ENCODE data around the gene FOXK1. TPM values are rescaled to one million over a fixed set of nuclear protein-coding genes. Genes with fewer than 3 reads are reported as not detected.

The FOXK1 gene
- total and polyA plus RNA-seq, 2 experiments from 2014 or later: 2.3 to 12.7 TPM

DNA sequence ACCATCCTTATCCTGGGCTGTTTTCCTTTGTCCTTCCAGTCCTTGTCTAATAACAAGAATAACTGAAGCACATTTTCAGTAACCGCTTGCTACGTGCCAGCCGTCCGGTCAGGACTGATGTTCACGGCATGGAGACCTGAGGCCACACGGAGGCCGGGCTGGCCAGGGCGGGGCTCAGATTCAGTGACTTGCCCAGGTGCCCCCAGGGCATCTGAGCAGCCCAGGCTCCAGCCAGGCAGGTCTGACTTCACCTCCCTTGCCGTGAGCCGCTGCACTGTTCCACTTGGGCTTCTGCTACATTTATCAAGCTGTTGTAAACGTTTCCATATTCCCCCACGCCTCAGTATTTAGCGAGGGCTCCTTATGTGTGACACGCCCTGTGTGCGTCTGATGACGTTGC, 49.7 kb downstream of the FOXK1 start:
- Histone ChIP-seq H3F3A (replicated peaks; ENCODE audit: low read depth) (no peaks in the 10 kb centered on the region), H4K20me1 (replicated peaks; ENCODE audit: insufficient read depth) (peaks cover 29% of the 10 kb centered on the region), H3K27me3 (ENCODE audit: insufficient read depth) (no peaks in the 10 kb centered on the region), H3K4me3 (no peak overlapping the region), H3K4me1 (ENCODE audit: insufficient read depth) (no peaks in the 10 kb centered on the region), H3K36me3 (ENCODE audit: insufficient read depth) (no peaks in the 10 kb centered on the region), H3K27ac (ENCODE audit: low read depth) (no peak overlapping the region), H3K4me2 (no peak overlapping the region), H2AFZ (no peak overlapping the region), H3K79me2 (replicated peaks; ENCODE audit: insufficient read depth) (no peaks in the 10 kb centered on the region), H3K9me2 (ENCODE audit: insufficient read depth) (no peaks in the 10 kb centered on the region)
- Mint-ChIP-seq H3K4me1 (no peaks in the 10 kb centered on the region; the same call in 2 of the 3 replicates), H3K27me3 (ENCODE audit: insufficient read depth, low read depth, poor library complexity) (peaks cover 5% of the 10 kb centered on the region), H3K9me3 (no peaks in the 10 kb centered on the region), H3K4me3 (no peak overlapping the region), H3K27ac (no peak overlapping the region), H3K36me3 (ENCODE audit: low read depth) (no peaks in the 10 kb centered on the region)
- ATAC-seq: no peak
- no peak for DNase-seq (ENCODE audit: low spot score)
- no peak for TF ChIP-seq NANOG (IDR thresholded peaks at IDR 0.05; ENCODE audit: borderline replicate concordance)
- TF ChIP-seq, protein P1, sequence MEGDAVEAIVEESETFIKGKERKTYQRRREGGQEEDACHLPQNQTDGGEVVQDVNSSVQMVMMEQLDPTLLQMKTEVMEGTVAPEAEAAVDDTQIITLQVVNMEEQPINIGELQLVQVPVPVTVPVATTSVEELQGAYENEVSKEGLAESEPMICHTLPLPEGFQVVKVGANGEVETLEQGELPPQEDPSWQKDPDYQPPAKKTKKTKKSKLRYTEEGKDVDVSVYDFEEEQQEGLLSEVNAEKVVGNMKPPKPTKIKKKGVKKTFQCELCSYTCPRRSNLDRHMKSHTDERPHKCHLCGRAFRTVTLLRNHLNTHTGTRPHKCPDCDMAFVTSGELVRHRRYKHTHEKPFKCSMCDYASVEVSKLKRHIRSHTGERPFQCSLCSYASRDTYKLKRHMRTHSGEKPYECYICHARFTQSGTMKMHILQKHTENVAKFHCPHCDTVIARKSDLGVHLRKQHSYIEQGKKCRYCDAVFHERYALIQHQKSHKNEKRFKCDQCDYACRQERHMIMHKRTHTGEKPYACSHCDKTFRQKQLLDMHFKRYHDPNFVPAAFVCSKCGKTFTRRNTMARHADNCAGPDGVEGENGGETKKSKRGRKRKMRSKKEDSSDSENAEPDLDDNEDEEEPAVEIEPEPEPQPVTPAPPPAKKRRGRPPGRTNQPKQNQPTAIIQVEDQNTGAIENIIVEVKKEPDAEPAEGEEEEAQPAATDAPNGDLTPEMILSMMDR (conservative IDR thresholded peaks at IDR 0.05; ENCODE audit: low read depth in 2 of 2): no peak
- no peak for TF ChIP-seq JUNB (IDR thresholded peaks at IDR 0.05; ENCODE audit: unreplicated experiment)
- no peak for TF ChIP-seq ETS1 (IDR thresholded peaks at IDR 0.05)
- TF ChIP-seq EZH2phosphoT487 (IDR thresholded peaks at IDR 0.05; ENCODE audit: unreplicated experiment): no peak
- TF ChIP-seq CREB1 (CRISPR knock-in tag; IDR thresholded peaks at IDR 0.05; ENCODE audit: low read depth): no peak
- TF ChIP-seq POLR2AphosphoS5 (IDR thresholded peaks at IDR 0.05; ENCODE audit: low read depth): no peak
- TF ChIP-seq, protein P2, sequence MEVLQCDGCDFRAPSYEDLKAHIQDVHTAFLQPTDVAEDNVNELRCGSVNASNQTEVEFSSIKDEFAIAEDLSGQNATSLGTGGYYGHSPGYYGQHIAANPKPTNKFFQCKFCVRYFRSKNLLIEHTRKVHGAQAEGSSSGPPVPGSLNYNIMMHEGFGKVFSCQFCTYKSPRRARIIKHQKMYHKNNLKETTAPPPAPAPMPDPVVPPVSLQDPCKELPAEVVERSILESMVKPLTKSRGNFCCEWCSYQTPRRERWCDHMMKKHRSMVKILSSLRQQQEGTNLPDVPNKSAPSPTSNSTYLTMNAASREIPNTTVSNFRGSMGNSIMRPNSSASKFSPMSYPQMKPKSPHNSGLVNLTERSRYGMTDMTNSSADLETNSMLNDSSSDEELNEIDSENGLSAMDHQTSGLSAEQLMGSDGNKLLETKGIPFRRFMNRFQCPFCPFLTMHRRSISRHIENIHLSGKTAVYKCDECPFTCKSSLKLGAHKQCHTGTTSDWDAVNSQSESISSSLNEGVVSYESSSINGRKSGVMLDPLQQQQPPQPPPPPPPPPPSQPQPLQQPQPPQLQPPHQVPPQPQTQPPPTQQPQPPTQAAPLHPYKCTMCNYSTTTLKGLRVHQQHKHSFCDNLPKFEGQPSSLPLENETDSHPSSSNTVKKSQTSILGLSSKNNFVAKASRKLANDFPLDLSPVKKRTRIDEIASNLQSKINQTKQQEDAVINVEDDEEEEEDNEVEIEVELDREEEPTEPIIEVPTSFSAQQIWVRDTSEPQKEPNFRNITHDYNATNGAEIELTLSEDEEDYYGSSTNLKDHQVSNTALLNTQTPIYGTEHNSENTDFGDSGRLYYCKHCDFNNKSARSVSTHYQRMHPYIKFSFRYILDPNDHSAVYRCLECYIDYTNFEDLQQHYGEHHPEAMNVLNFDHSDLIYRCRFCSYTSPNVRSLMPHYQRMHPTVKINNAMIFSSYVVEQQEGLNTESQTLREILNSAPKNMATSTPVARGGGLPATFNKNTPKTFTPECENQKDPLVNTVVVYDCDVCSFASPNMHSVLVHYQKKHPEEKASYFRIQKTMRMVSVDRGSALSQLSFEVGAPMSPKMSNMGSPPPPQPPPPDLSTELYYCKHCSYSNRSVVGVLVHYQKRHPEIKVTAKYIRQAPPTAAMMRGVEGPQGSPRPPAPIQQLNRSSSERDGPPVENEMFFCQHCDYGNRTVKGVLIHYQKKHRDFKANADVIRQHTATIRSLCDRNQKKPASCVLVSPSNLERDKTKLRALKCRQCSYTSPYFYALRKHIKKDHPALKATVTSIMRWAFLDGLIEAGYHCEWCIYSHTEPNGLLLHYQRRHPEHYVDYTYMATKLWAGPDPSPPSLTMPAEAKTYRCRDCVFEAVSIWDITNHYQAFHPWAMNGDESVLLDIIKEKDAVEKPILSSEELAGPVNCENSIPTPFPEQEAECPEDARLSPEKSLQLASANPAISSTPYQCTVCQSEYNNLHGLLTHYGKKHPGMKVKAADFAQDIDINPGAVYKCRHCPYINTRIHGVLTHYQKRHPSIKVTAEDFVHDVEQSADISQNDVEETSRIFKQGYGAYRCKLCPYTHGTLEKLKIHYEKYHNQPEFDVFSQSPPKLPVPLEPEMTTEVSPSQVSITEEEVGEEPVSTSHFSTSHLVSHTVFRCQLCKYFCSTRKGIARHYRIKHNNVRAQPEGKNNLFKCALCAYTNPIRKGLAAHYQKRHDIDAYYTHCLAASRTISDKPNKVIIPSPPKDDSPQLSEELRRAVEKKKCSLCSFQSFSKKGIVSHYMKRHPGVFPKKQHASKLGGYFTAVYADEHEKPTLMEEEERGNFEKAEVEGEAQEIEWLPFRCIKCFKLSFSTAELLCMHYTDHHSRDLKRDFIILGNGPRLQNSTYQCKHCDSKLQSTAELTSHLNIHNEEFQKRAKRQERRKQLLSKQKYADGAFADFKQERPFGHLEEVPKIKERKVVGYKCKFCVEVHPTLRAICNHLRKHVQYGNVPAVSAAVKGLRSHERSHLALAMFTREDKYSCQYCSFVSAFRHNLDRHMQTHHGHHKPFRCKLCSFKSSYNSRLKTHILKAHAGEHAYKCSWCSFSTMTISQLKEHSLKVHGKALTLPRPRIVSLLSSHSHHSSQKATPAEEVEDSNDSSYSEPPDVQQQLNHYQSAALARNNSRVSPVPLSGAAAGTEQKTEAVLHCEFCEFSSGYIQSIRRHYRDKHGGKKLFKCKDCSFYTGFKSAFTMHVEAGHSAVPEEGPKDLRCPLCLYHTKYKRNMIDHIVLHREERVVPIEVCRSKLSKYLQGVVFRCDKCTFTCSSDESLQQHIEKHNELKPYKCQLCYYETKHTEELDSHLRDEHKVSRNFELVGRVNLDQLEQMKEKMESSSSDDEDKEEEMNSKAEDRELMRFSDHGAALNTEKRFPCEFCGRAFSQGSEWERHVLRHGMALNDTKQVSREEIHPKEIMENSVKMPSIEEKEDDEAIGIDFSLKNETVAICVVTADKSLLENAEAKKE (CRISPR knock-in tag; IDR thresholded peaks at IDR 0.05): no peak
- TF ChIP-seq, protein P3, sequence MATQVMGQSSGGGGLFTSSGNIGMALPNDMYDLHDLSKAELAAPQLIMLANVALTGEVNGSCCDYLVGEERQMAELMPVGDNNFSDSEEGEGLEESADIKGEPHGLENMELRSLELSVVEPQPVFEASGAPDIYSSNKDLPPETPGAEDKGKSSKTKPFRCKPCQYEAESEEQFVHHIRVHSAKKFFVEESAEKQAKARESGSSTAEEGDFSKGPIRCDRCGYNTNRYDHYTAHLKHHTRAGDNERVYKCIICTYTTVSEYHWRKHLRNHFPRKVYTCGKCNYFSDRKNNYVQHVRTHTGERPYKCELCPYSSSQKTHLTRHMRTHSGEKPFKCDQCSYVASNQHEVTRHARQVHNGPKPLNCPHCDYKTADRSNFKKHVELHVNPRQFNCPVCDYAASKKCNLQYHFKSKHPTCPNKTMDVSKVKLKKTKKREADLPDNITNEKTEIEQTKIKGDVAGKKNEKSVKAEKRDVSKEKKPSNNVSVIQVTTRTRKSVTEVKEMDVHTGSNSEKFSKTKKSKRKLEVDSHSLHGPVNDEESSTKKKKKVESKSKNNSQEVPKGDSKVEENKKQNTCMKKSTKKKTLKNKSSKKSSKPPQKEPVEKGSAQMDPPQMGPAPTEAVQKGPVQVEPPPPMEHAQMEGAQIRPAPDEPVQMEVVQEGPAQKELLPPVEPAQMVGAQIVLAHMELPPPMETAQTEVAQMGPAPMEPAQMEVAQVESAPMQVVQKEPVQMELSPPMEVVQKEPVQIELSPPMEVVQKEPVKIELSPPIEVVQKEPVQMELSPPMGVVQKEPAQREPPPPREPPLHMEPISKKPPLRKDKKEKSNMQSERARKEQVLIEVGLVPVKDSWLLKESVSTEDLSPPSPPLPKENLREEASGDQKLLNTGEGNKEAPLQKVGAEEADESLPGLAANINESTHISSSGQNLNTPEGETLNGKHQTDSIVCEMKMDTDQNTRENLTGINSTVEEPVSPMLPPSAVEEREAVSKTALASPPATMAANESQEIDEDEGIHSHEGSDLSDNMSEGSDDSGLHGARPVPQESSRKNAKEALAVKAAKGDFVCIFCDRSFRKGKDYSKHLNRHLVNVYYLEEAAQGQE (IDR thresholded peaks at IDR 0.05; ENCODE audit: unreplicated experiment): no peak
